Astrocyte of the cerebellum (primary cell): ENCODE results near the gene NRAS.
A peak's percentile ranks its signal among the peaks of the same experiment; 100 is the strongest.
"Not testable (repeated sequence)": the region's sequence is repeated elsewhere in the genome, so short reads cannot be mapped to it uniquely, and the experiment has no call there.

Experiments used
- DNase-seq: peaks from one replicate; pipeline ENCODE4 v3.0.0-alpha.2; 2011; ENCODE audit warnings: low read depth
- H3K4me3 ChIP-seq: 2 replicates; pipeline ENCODE4 v1.5.1; 2011; ENCODE audit warnings: mild to moderate bottlenecking, low read depth, low read length, moderate library complexity
- in situ Hi-C: cut with HindIII; loops from 2 replicates; pipeline ENCODE4 v1.10.0; 2017; ENCODE audit warnings: low sequenced_read_pairs
- TF ChIP-seq, protein P1 (sequence below): IDR thresholded peaks from 2 replicates; pipeline ENCODE4 v1.5.1; 2012; ENCODE audit warnings: low read length, low read depth, moderate library complexity, mild to moderate bottlenecking; ENCODE audit errors: missing control alignments

NRAS gene

DNA sequence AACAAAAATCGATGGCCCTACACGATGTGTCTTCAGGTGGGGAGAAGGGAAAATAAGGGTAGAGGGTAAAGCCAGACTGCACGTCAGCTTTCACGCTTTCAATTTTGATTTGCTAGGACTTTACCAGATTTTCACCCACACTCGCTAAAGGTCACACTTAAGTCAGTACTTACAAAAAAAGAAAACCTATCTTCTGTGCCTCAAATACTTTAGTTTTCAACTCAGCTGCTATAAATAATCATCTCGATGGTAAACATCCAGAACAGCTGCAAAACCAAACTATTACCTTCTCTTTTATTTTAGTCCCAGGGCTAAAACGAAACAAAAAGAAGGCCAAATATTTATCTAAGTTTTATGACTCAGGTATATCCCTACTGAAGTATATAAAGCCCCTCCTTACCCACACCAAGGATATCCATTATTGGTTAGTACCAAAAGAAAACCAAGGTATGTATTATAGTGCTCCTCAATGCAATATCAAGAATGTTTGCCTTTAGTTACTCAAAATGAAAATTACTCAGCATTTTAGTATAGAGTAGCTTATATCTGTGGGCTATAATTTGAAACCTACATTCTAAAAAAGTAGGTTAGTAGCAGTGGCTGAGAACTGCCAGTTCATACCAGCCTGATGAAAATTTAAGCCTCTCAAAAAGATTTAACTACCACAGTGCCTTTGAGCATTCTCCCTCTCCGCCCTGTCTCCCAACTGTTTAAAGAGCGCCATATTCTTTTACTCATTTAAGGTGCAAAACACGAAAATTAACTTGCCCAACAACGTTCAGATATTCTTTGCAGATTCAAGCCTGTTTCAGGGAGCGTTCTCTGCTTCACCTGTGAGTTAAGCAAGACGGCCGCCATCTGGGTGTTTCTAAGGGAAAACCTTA, 39.7 kb upstream of the NRAS start:
- in situ Hi-C loops, result no loop called here
- peak overlapping the region; percentile 99 for H3K4me3 ChIP-seq
- DNase-seq, result no peak
- TF ChIP-seq, protein P1, sequence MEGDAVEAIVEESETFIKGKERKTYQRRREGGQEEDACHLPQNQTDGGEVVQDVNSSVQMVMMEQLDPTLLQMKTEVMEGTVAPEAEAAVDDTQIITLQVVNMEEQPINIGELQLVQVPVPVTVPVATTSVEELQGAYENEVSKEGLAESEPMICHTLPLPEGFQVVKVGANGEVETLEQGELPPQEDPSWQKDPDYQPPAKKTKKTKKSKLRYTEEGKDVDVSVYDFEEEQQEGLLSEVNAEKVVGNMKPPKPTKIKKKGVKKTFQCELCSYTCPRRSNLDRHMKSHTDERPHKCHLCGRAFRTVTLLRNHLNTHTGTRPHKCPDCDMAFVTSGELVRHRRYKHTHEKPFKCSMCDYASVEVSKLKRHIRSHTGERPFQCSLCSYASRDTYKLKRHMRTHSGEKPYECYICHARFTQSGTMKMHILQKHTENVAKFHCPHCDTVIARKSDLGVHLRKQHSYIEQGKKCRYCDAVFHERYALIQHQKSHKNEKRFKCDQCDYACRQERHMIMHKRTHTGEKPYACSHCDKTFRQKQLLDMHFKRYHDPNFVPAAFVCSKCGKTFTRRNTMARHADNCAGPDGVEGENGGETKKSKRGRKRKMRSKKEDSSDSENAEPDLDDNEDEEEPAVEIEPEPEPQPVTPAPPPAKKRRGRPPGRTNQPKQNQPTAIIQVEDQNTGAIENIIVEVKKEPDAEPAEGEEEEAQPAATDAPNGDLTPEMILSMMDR, result no peak

- DNase-seq, result no peak
- TF ChIP-seq, protein P1, result no peak
- peak overlapping the region; percentile 99 for H3K4me3 ChIP-seq
- in situ Hi-C loops, result no loop called here
Observed at GRCh38 chr1:114755006-114755931, 38.7 kb upstream of the NRAS start.

DNA sequence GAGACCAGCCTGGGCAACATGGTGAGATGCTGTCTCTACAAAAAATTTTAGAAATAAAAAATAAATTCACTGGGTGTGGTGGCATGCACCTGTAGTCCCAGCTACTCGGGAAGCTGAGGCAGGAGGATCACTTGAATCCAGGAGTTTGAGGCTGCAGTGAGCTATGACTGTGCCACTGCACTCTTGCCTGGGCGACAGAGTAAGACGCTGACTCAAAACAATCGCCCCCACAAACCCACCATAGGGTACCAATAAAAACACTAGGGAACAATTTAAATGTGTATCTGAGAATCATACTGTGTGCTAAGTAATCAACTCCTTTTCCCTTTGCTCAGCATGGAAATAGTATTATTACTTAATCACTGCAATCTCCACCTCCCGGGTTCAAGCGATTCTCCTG, 37.1 kb upstream of the NRAS start:
- DNase-seq, in situ Hi-C loops, H3K4me3 ChIP-seq: not testable (repeated sequence)

- DNase-seq, result no peak
- TF ChIP-seq, protein P1, result no peak
- no peak overlapping the region for H3K4me3 ChIP-seq
- in situ Hi-C loops, result no loop called here
Observed at GRCh38 chr1:114753143-114753542, 36.6 kb upstream of the NRAS start.

- no peak overlapping the region for H3K4me3 ChIP-seq
- DNase-seq, result no peak
- in situ Hi-C loops, result no loop called here
- TF ChIP-seq, protein P1, result no peak
Observed at GRCh38 chr1:114750780-114751179, 34.2 kb upstream of the NRAS start.

DNA sequence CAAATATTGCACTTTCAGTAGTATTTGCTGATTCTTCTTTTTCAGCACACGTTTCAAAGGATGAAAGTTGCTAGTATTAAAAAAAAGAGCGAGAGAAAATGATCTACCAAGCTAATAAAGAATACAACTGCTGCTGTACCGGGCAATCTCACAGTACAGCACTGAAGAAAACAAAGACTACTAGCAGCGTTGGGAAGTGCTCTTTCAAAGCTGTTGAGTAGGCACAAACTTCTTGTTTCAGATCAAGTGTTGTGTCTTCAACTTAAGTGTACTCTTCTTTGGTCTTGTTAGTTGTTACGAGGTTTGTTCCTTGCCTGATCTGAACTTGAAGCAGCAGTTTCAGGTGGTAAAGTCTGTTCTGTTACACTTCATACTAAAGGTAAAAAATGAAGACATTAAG, 33.3 kb upstream of the NRAS start:
- no peak overlapping the region for H3K4me3 ChIP-seq
- TF ChIP-seq, protein P1, result no peak
- DNase-seq, result no peak
- in situ Hi-C loops, result no loop called here
